K562 (cell line): ENCODE measurements around the gene FAM124A.

ENCODE experiments used
- CBX5 ChIP-seq: IDR thresholded peaks from 2 replicates; pipeline ENCODE4 v1.6.1; 2014; ENCODE audit warnings: low read depth, borderline replicate concordance
- JUNB ChIP-seq: fragments of 450-650 bp; formaldehyde crosslinking; conservative IDR thresholded peaks from 2 replicates; pipeline ENCODE4 v1.4.0; 2020; ENCODE audit warnings: mild to moderate bottlenecking
- PREB ChIP-seq: sonication (generic); formaldehyde crosslinking; IDR thresholded peaks from 2 replicates; pipeline ENCODE4 v1.8.1; 2023; ENCODE audit warnings: mild to moderate bottlenecking, missing genetic modification reagents
- SMAD2 ChIP-seq: fragments of 150-350 bp; IDR thresholded peaks from 2 replicates; pipeline ENCODE4 v1.6.1; 2014; ENCODE audit warnings: low read depth, mild to moderate bottlenecking, low read length
- STAT6 ChIP-seq: sonication (generic); formaldehyde crosslinking; IDR thresholded peaks from 2 replicates; pipeline ENCODE4 v1.8.1; 2023; ENCODE audit warnings: mild to moderate bottlenecking, missing genetic modification reagents

- TF ChIP-seq JUNB (CRISPR knock-in tag) = no peak
- no peak for TF ChIP-seq STAT6 (CRISPR knock-in tag)
- no peak for TF ChIP-seq SMAD2
- no peak for TF ChIP-seq CBX5
- TF ChIP-seq PREB = no peak
These were observed 76.6 kb downstream of the FAM124A start for GRCh38 chr13:51298812-51299211.
